ENCODE data around the gene DCAF8L2. TPM values are rescaled to one million over a fixed set of nuclear protein-coding genes. Genes with fewer than 3 reads are reported as not detected.
"Not testable (repeated sequence)": the region's sequence is repeated elsewhere in the genome, so short reads cannot be mapped to it uniquely, and the experiment has no call there.

Gene DCAF8L2
- total and polyA plus RNA-seq, 2 of the 13 experiments (the other 11 are each of a cell fraction or from before 2014, with no cell fraction given): not detected

- TF ChIP-seq STAG1 (CRISPR knock-in tag; IDR thresholded peaks at IDR 0.05) (no peak), TMF1 (CRISPR knock-in tag; IDR thresholded peaks at IDR 0.05; ENCODE audit: low read depth) (no peak), SALL1 (CRISPR knock-in tag; IDR thresholded peaks at IDR 0.05) (no peak), PRDM10 (CRISPR knock-in tag; IDR thresholded peaks at IDR 0.05; ENCODE audit: low read depth) (no peak), REXO4 (CRISPR knock-in tag; IDR thresholded peaks at IDR 0.05; ENCODE audit: borderline replicate concordance) (no peak)
Observed at GRCh38 chrX:27740933-27741332, 150.8 kb downstream of the DCAF8L2 start (continued).

GRCh38 chrX:27743521-27743920, 153.4 kb downstream of the DCAF8L2 start:
- H3K9ac ChIP-seq (ENCODE audit: insufficient read depth, low read depth, low read length); in situ Hi-C loops (cut with HindIII; ENCODE audit: extremely low pct_ligation_motif_present, low pct_unique_long_range_greater_than_20kb); H3K9me3 ChIP-seq (ENCODE audit: low read length); FAIRE-seq; H3K4me2 ChIP-seq (ENCODE audit: low read depth, low read length); H3K27ac ChIP-seq (ENCODE audit: extremely low read length, insufficient read depth, low read length); H3K27me3 ChIP-seq (ENCODE audit: control insufficient read depth in 1 of 2, insufficient read depth in 2 of 2, low read length in 2 of 2); intact Hi-C loops (cut with micrococcal nuclease; ENCODE audit: unreplicated experiment); BruUV-seq (replicated peaks); H4K20me1 ChIP-seq (ENCODE audit: insufficient read depth, low read length); H2AFZ ChIP-seq (ENCODE audit: low read length); CTCF ChIA-PET (ENCODE audit: low intra/inter-chr PET ratio, low total read pairs); H3K4me3 ChIP-seq (replicated peaks in 1 of 3; ENCODE audit: insufficient read depth in 1 of 3, low read depth in 2 of 3, low read length in 3 of 3); ATAC-seq; POLR2A ChIA-PET; H3K79me2 ChIP-seq (ENCODE audit: insufficient read depth, low read length); H3K4me1 ChIP-seq (ENCODE audit: insufficient read depth, low read length); DNase-seq (ENCODE audit: low spot score); H3K36me3 ChIP-seq (replicated peaks in 1 of 2; ENCODE audit: control insufficient read depth in 1 of 2, insufficient read depth in 2 of 2, low read length in 2 of 2): not testable (repeated sequence)
- WGBS (ENCODE audit: low lambda C conversion rate): 49% methylated on average over 8 of the region's 9 CpGs

Data from HepG2 (cell line).